22Rv1 (cell line): ENCODE data around the gene RARRES2.

Experiments
- ZFX ChIP-seq: fragments of 450-650 bp; IDR thresholded peaks from 2 replicates; pipeline ENCODE4 v1.6.1; 2017; ENCODE audit warnings: antibody characterized with exemption, borderline replicate concordance
- TF ChIP-seq, protein P1 (sequence below): fragments of 450-650 bp; IDR thresholded peaks from 2 replicates; pipeline ENCODE4 v1.5.1; 2017; ENCODE audit warnings: mild to moderate bottlenecking

- TF ChIP-seq, protein P1, sequence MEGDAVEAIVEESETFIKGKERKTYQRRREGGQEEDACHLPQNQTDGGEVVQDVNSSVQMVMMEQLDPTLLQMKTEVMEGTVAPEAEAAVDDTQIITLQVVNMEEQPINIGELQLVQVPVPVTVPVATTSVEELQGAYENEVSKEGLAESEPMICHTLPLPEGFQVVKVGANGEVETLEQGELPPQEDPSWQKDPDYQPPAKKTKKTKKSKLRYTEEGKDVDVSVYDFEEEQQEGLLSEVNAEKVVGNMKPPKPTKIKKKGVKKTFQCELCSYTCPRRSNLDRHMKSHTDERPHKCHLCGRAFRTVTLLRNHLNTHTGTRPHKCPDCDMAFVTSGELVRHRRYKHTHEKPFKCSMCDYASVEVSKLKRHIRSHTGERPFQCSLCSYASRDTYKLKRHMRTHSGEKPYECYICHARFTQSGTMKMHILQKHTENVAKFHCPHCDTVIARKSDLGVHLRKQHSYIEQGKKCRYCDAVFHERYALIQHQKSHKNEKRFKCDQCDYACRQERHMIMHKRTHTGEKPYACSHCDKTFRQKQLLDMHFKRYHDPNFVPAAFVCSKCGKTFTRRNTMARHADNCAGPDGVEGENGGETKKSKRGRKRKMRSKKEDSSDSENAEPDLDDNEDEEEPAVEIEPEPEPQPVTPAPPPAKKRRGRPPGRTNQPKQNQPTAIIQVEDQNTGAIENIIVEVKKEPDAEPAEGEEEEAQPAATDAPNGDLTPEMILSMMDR: no peak
- TF ChIP-seq ZFX: no peak
These were observed 16.3 kb downstream of the RARRES2 start for GRCh38 chr7:150325110-150325611.
